T-cell (primary cell): ENCODE results near the gene FYN. TPM values are rescaled to one million over a fixed set of nuclear protein-coding genes. Genes with fewer than 3 reads are reported as not detected.

ENCODE experiments used
- ATAC-seq, 4 experiments: fragments of 200-7000 bp in 3 of 4; fragments of 150-1000 bp in 1 of 4; cut with Tn5 transposase; replicated peaks in 1 of 4; 1 replicate in 3 of 4; 2 replicates in 1 of 4; pipeline ENCODE4 v1.10.0; 2021; ENCODE audit warnings: moderate library complexity in 3 of 4, mild to moderate bottlenecking in 2 of 4, moderate number of reproducible peaks in 1 of 4
- CTCF ChIA-PET, 2 donors: fragments of 300-600 bp; sonication (Branson Sonifier 250); formaldehyde crosslinking; loops; one replicate each; lab custom pipeline; 2022; ENCODE audit warnings: antibody characterized with exemption in 2 of 2; lab: Charles Lee
- POLR2A ChIA-PET, 2 donors: fragments of 300-600 bp; sonication (Branson Sonifier 250); formaldehyde crosslinking; loops; one replicate each; lab custom pipeline; 2022; ENCODE audit warnings: antibody characterized with exemption in 2 of 2; lab: Charles Lee
- DNase-seq, 35 experiments: peaks; one replicate each; pipeline versions ENCODE4 v3.0.0 to v3.0.0-alpha.2; 2013 to 2023
- H3K27ac ChIP-seq: one replicate; pipeline ENCODE4 v1.5.1; 2013; ENCODE audit warnings: low read length
- H3K27me3 ChIP-seq, 2 experiments: replicated peaks in 1 of 2; 1 replicate in 1 of 2; 2 replicates in 1 of 2; pipeline versions ENCODE4 v1.6.1 to v1.7.0; 2013; ENCODE audit warnings: low read length in 1 of 2, mixed read lengths in 1 of 2; ENCODE audit not compliant: control insufficient read depth in 2 of 2, insufficient read depth in 2 of 2; ENCODE audit errors: extremely low read depth in 1 of 2
- H3K36me3 ChIP-seq, 2 donors: 1 replicate in 1 of 2; 2 replicates in 1 of 2; pipeline versions ENCODE4 v1.6.1 to v1.7.0; 2013; ENCODE audit warnings: low read length in 1 of 2; ENCODE audit not compliant: control insufficient read depth in 2 of 2, insufficient read depth in 1 of 2; ENCODE audit errors: extremely low read depth in 1 of 2
- H3K4me1 ChIP-seq, 2 experiments: 1 replicate in 1 of 2; 2 replicates in 1 of 2; pipeline versions ENCODE4 v1.6.1 to v1.7.0; 2013; ENCODE audit warnings: low read length in 2 of 2, mixed read lengths in 1 of 2; ENCODE audit not compliant: insufficient read depth in 2 of 2, control insufficient read depth in 1 of 2; ENCODE audit errors: extremely low read depth in 1 of 2
- H3K4me3 ChIP-seq, 2 donors: 1 replicate in 1 of 2; 2 replicates in 1 of 2; pipeline versions ENCODE4 v1.5.1 to v1.7.0; 2013; ENCODE audit warnings: mild to moderate bottlenecking in 2 of 2, low read length in 1 of 2, moderate library complexity in 1 of 2; ENCODE audit not compliant: control insufficient read depth in 1 of 2; ENCODE audit errors: extremely low read depth in 1 of 2
- H3K9me3 ChIP-seq: 2 replicates; pipeline ENCODE4 v1.7.0; 2013
- H3K27ac Mint-ChIP-seq, 2 donors: one replicate each; pipeline ENCODE4 v1.8.0; 2020 to 2021; ENCODE audit warnings: mild to moderate bottlenecking in 2 of 2, mixed read lengths in 2 of 2
- H3K27me3 Mint-ChIP-seq, 2 donors: one replicate each; pipeline ENCODE4 v1.8.0; 2021 to 2022; ENCODE audit warnings: mixed read lengths in 2 of 2
- H3K36me3 Mint-ChIP-seq: one replicate; pipeline ENCODE4 v1.8.0; 2021; ENCODE audit warnings: mixed read lengths
- H3K4me1 Mint-ChIP-seq, 3 donors: one replicate each; pipeline ENCODE4 v1.8.0; 2020 to 2022; ENCODE audit warnings: mixed read lengths in 3 of 3, mild to moderate bottlenecking in 1 of 3
- H3K4me3 Mint-ChIP-seq, 3 donors: one replicate each; pipeline ENCODE4 v1.8.0; 2020 to 2022; ENCODE audit warnings: mild to moderate bottlenecking in 3 of 3, mixed read lengths in 3 of 3, moderate library complexity in 3 of 3
- H3K9me3 Mint-ChIP-seq, 3 donors: one replicate each; pipeline ENCODE4 v1.8.0; 2020 to 2022; ENCODE audit warnings: mixed read lengths in 3 of 3
- WGBS: methylation state at CpG from one replicate; pipeline ENCODE4 v1.1.5; 2013; ENCODE audit warnings: missing lambda C conversion rate; ENCODE audit not compliant: insufficient coverage; 5-methylcytosine and 5-hydroxymethylcytosine counted together
- total RNA-seq, 35 experiments: library from RNA in 6 of 35; stranded (reverse) in 6 of 35; fragments of 120-200 nt in 1 of 35; gene quantifications; one replicate each; pipeline versions ENCODE4 v1.2.1 to v1.2.4 and lab custom pipeline; 2013 to 2026

The FYN gene
- total RNA-seq, 5 donors from 2014 or later (not counting 1 experiment from before 2014, with no cell fraction given), result 466 to 573 (median 534) TPM

DNA sequence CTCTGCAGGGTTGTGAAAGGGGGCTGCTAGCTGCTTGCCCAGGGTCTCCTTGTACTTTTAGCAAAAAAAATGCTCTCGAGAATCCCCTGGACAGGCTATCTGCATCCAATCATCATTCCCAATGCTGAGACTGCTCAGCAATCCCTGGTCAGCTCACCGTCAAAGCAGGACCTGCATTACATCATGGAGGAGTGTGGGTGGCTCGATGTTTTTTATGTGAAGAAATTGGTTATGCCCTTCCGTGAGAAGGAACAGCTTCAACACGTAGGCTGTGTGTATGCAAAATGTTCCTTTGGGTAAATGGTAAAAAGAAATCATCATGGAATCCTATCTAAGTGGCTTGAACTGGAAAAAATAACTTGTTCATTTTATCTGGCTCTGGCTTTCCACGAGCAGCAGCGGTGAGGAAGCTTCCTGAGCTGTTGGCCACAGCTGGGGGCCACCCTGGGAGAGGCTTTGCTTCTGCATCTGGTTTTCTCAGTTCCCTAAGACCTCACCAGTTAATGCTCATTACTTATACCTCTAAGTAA, 111.4 kb downstream of the FYN start:
- 10% methylated on average over 3 of the region's 7 CpGs for WGBS
- Histone ChIP-seq H3K4me3 (no peak overlapping the region), H3K36me3 (peaks cover 0 to 9% of the 10 kb centered on the region in 2 donors), H3K27me3 (no peaks in the 10 kb centered on the region), H3K27ac (peak overlapping the region; percentile 98), H3K9me3 (no peaks in the 10 kb centered on the region), H3K4me1 (peaks cover 85 to 95% of the 10 kb centered on the region in 2 experiments)
- peaks cover 28% of the 10 kb centered on the region for H3K36me3 Mint-ChIP-seq
- no peaks in the 10 kb centered on the region for H3K9me3 Mint-ChIP-seq
- H3K27me3 Mint-ChIP-seq, result no peaks in the 10 kb centered on the region
- ChIA-PET POLR2A (interaction anchor here (0.5 to 3.8 kb wide), 9 partner anchors 8 to 279 kb away, joined by 3 to 19 read pairs (median 4); partner anchors contain the start of gene REV3L (in 1 of the 2)), CTCF (interaction anchor here (0.6 to 4.4 kb wide), 6 partner anchors 9 to 78 kb away, joined by 3 to 20 read pairs (median 4); no protein-coding TSS in a partner anchor)
- peak in 2 of 35 experiments; percentile 34 to 54 for DNase-seq
- ATAC-seq, result no peak
- H3K27ac Mint-ChIP-seq, result peak overlapping the region; percentile 97 to 99
- H3K4me1 Mint-ChIP-seq, result peaks cover 97 to 99% (median 99%) of the 10 kb centered on the region in 3 donors
- H3K4me3 Mint-ChIP-seq, result peak overlapping the region; percentile 34 to 95 (median 61)

DNA sequence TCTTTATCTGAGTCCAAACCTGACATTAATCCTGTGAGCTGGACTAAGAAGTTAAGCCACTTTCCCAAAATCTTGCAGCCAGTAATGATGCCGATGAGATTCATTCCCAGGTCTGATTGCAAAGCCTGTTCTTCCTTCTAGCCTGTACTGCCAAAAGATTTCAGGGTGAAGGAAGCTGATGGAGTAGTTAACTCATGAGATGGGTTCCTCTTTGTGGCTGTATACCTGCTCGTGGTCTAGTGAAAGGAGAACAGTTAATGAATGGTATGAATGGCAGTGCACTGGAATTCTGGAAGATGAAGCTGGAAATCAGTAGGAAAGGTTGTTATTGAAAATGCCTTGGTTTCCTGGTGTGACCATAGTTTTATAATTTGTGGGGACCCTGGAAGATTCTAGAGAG, 112.0 kb downstream of the FYN start:
- H3K27ac Mint-ChIP-seq, result peak overlapping the region; percentile 97 to 99

DNA sequence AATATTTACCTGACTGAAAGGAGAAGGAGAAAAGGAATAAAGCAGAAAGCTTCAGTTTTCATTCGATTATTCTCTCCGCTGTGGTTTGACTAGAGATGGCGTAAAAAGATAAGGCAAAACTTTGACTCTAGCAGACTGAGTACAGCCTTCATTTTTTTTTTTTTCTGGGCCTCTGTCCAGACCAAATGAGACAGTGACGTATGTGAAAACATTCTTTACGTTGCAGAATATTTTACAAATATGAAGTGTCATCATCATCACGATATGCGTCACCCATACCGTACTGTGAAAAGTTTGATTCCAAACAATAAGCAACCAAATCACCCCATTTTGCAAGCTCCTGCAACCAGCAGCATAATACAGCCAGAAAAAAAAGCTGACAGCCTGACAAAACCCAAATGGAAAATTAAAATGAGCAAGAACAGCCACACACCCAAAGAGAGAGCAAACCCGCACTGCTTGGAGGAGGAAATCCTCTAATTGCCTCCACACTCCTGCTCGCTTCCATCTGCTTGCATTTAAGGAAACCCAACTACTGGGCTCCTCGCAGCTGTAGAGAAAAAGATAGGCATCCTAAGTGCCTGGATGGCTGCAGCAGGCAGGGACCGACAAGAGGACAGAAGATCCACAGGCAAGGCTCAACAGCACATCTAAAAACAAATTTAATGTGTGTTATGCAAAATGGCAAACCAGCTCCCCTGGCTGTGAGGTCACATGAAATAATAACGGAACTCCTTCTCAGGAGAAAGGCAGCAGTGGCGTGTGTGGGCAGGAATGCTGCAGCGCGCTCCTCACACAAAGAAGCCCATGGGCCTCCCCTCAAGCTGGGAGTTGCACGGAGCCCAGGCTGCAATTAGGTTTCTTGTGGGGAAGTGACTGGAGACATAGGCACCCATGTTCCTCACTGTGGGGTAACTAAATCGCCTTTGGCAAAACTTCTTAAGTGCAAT, 113.1 kb downstream of the FYN start:
- Histone ChIP-seq H3K36me3 (peaks cover 0 to 9% of the 10 kb centered on the region in 2 donors), H3K9me3 (no peaks in the 10 kb centered on the region), H3K4me1 (peaks cover 69 to 92% of the 10 kb centered on the region in 2 experiments), H3K4me3 (peak overlapping the region; percentile 27 to 56), H3K27me3 (no peaks in the 10 kb centered on the region), H3K27ac (peak overlapping the region; percentile 98)
- ATAC-seq (peak; percentile 38 to 74 (median 45)), DNase-seq (peak in 28 of 35 experiments; percentile 38 to 91 (median 58))
- Mint-ChIP-seq H3K27me3 (no peaks in the 10 kb centered on the region), H3K4me1 (peaks cover 92 to 95% (median 95%) of the 10 kb centered on the region in 3 donors), H3K9me3 (no peaks in the 10 kb centered on the region), H3K36me3 (peaks cover 20% of the 10 kb centered on the region), H3K4me3 (peak overlapping the region; percentile 91 to 98 (median 95)), H3K27ac (peak overlapping the region; percentile 97 to 99)
- CTCF ChIA-PET, result interaction anchor here (0.6 to 1.5 kb wide), 12 partner anchors 8 to 230 kb away, joined by 3 to 7 read pairs (median 4); partner anchors contain the start of gene FYN (in 1 of the 2)
- POLR2A ChIA-PET, result interaction anchor here (0.6 to 1.4 kb wide), 19 partner anchors 9 to 885 kb away, joined by 3 to 10 read pairs (median 4); partner anchors contain the start of gene AMD1 (in 1 of the 2)
- 7% methylated on average over 3 of the region's 18 CpGs for WGBS

More for the DNA sequence above, 112.0 kb downstream of the FYN start:
- peak overlapping the region; percentile 61 to 95 (median 91) for H3K4me3 Mint-ChIP-seq
- H3K9me3 Mint-ChIP-seq, result no peaks in the 10 kb centered on the region
- H3K36me3 ChIP-seq, result peaks cover 0 to 9% of the 10 kb centered on the region in 2 donors
- H3K4me1 Mint-ChIP-seq, result peaks cover 92 to 95% (median 95%) of the 10 kb centered on the region in 3 donors
- peaks cover 25% of the 10 kb centered on the region for H3K36me3 Mint-ChIP-seq
- H3K27ac ChIP-seq, result peak overlapping the region; percentile 98
- WGBS, result 49% methylated on average over 2 of the region's 2 CpGs
- ATAC-seq (no peak), DNase-seq (no peak)
- H3K4me1 ChIP-seq, result peaks cover 80 to 95% of the 10 kb centered on the region in 2 experiments
- no peaks in the 10 kb centered on the region for H3K27me3 ChIP-seq
- no peaks in the 10 kb centered on the region for H3K9me3 ChIP-seq
- H3K4me3 ChIP-seq, result no peak overlapping the region
- CTCF ChIA-PET, result interaction anchor here (0.6 to 4.4 kb wide), 4 partner anchors 8 to 47 kb away, joined by 3 to 19 read pairs (median 4); no protein-coding TSS in a partner anchor
- no peaks in the 10 kb centered on the region for H3K27me3 Mint-ChIP-seq
- POLR2A ChIA-PET, result interaction anchor here (0.5 to 3.8 kb wide), 8 partner anchors 8 to 221 kb away, joined by 3 to 19 read pairs (median 4); no protein-coding TSS in a partner anchor

DNA sequence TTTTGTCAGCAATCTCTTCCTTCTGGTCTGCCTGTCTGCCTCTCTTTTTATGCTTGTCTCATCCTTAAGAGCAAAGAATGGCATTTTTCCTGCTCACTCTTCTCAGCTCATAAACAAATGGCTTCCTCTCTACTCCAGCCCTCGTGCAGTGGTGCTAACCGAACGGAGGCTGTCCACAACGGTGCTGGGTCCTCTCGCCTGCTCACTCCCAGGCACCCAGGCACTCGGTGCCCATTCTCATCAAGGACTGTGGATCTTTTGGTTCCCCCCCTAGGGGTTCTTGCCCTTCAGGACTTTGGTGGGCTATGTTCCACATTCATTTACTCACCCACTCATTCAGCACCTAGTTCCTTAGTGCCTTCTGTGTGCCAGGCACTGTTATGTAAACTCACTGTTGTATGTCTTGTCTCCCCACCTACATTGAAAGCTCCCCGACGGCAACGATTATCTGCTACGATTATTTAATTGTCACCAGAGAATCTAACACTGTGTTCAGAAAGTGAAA, 113.9 kb downstream of the FYN start:
- Mint-ChIP-seq H3K9me3 (no peaks in the 10 kb centered on the region), H3K27me3 (no peaks in the 10 kb centered on the region), H3K4me3 (peak overlapping the region; percentile 91 to 98 (median 95)), H3K27ac (peak overlapping the region; percentile 97 to 99), H3K4me1 (peaks cover 92 to 95% (median 95%) of the 10 kb centered on the region in 3 donors), H3K36me3 (peaks cover 25% of the 10 kb centered on the region)
- no peaks in the 10 kb centered on the region for H3K27me3 ChIP-seq
- H3K9me3 ChIP-seq, result no peaks in the 10 kb centered on the region
- peak overlapping the region; percentile 27 to 56 for H3K4me3 ChIP-seq
- H3K4me1 ChIP-seq, result peaks cover 61 to 92% of the 10 kb centered on the region in 2 experiments
- ChIA-PET CTCF (interaction anchor here (0.5 to 1.3 kb wide), 12 partner anchors 8 to 328 kb away, joined by 3 to 7 read pairs (median 4); partner anchors contain the start of genes FYN (in 1 of the 2) and TUBE1 (in 1 of the 2)), POLR2A (interaction anchor here (0.6 to 1.4 kb wide), 16 partner anchors 8 to 885 kb away, joined by 3 to 10 read pairs (median 5); partner anchors contain the start of gene AMD1 (in 1 of the 2))
- H3K27ac ChIP-seq, result peak overlapping the region; percentile 98
- peaks cover 0 to 10% of the 10 kb centered on the region in 2 donors for H3K36me3 ChIP-seq
- peak in 20 of 35 experiments; percentile 28 to 63 (median 46) for DNase-seq
- peak; percentile 19 to 51 (median 44) for ATAC-seq
- 13% methylated on average over 6 of the region's 10 CpGs for WGBS

DNA sequence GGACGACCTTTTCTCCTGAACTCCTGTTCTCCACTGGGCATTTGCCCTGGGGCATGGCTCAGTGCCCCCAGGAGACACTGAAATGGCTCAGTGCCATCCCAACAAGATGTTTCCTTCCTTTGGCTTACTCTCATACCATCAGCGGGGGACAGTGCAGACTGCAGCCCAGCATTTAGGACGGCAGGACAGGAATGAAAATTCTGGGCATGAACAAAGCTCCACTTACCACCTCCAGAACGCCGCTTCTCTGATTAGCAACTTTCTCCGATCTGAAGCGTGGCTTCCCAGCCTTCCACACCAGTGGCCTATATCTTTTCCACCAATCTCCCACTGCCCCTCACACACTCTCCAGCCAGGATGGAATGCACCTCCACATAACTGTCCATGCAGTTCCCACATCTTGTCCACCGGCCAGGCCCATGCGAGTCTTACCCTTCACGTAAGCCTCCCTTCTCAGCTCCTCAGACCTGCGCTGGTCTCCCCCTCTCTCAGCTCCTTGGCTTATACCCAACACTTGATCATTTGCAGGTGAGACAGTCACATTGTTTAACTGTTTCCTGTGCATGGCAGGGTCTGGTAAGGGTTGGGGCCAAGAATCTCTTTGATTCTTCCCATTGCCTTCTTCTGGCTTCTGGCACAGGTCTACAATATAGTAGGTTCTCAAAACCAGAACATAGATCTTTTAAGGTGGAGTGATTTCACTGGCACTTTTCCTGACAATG, 114.5 kb downstream of the FYN start:
- H3K36me3 Mint-ChIP-seq, result peaks cover 31% of the 10 kb centered on the region
- Histone ChIP-seq H3K4me3 (peak overlapping the region; percentile 56 to 60), H3K36me3 (peaks cover 0 to 16% of the 10 kb centered on the region in 2 donors), H3K27ac (peak overlapping the region; percentile 98), H3K9me3 (no peaks in the 10 kb centered on the region), H3K4me1 (peaks cover 61 to 93% of the 10 kb centered on the region in 2 experiments), H3K27me3 (no peaks in the 10 kb centered on the region)
- peaks cover 93 to 95% (median 95%) of the 10 kb centered on the region in 3 donors for H3K4me1 Mint-ChIP-seq
- DNase-seq (peak in 24 of 35 experiments; percentile 22 to 70 (median 39)), ATAC-seq (peak; percentile 4 to 43 (median 37))
- CTCF ChIA-PET, result interaction anchor here in 1 of 2 donors (0.5 to 1.1 kb wide), 4 partner anchors 44 to 404 kb away, joined by 3 to 4 read pairs (median 3); partner anchors contain the start of genes FYN and TUBE1
- WGBS, result 21% methylated on average over 11 of the region's 11 CpGs
- POLR2A ChIA-PET, result interaction anchor here (0.8 to 1.4 kb wide), 9 partner anchors 7 to 214 kb away, joined by 3 to 10 read pairs (median 5); no protein-coding TSS in a partner anchor
- peak overlapping the region; percentile 91 to 98 (median 95) for H3K4me3 Mint-ChIP-seq
- peak overlapping the region; percentile 97 to 99 for H3K27ac Mint-ChIP-seq
- no peaks in the 10 kb centered on the region for H3K27me3 Mint-ChIP-seq
- H3K9me3 Mint-ChIP-seq, result no peaks in the 10 kb centered on the region
